H1 (cell line): ENCODE data around the gene TSR1. TPM values are rescaled to one million over a fixed set of nuclear protein-coding genes. Genes with fewer than 3 reads are reported as not detected.

Experiments
- CTCF ChIA-PET: fragments of 300-600 bp; sonication (Branson Sonifier 250); formaldehyde crosslinking; loops from one replicate; lab custom pipeline; 2021; ENCODE audit not compliant: partially characterized antibody; lab: Charles Lee
- POLR2A ChIA-PET: fragments of 300-600 bp; sonication (Branson Sonifier 250); formaldehyde crosslinking; loops from one replicate; lab custom pipeline; 2021; ENCODE audit warnings: inconsistent platforms; ENCODE audit not compliant: partially characterized antibody; lab: Charles Lee
- DNase-seq, 2 experiments: peaks; one replicate each; pipeline versions ENCODE4 v3.0.0 to v3.0.0-alpha.2; 2010 to 2022; ENCODE audit warnings: low spot score in 2 of 2, low read depth in 1 of 2, mixed read lengths in 1 of 2
- FAIRE-seq: peaks from 2 replicates; lab custom pipeline; 2011; peaks lifted over from hg19 to GRCh38; lab: Jason Lieb, UNC
- H2AFZ ChIP-seq: 2 replicates; pipeline ENCODE4 v1.8.1; 2012; ENCODE audit warnings: low read length, inconsistent platforms
- H2AK5ac ChIP-seq: 2 replicates; pipeline ENCODE4 v1.6.1; 2013; ENCODE audit warnings: low read depth, low read length
- H2BK120ac ChIP-seq: replicated peaks from 2 replicates; pipeline ENCODE3; 2013; ENCODE audit warnings: low read depth, low read length, inconsistent platforms
- H2BK12ac ChIP-seq: 2 replicates; pipeline ENCODE4 v1.6.1; 2013; ENCODE audit warnings: low read depth, low read length
- H2BK15ac ChIP-seq: 2 replicates; pipeline ENCODE4 v1.6.1; 2013; ENCODE audit warnings: low read length
- H2BK20ac ChIP-seq: 2 replicates; pipeline ENCODE4 v1.6.1; 2013; ENCODE audit warnings: low read length
- H2BK5ac ChIP-seq: 2 replicates; pipeline ENCODE4 v1.6.1; 2013; ENCODE audit warnings: low read depth, low read length
- H3K14ac ChIP-seq: 2 replicates; pipeline ENCODE4 v1.6.1; 2013; ENCODE audit warnings: inconsistent platforms; ENCODE audit not compliant: insufficient read length
- H3K18ac ChIP-seq: 2 replicates; pipeline ENCODE4 v1.6.1; 2013; ENCODE audit warnings: low read length; ENCODE audit errors: extremely low read depth
- H3K23ac ChIP-seq: 2 replicates; pipeline ENCODE4 v1.6.1; 2013; ENCODE audit warnings: inconsistent platforms; ENCODE audit not compliant: insufficient read length
- H3K23me2 ChIP-seq: 2 replicates; pipeline ENCODE4 v1.6.1; 2013; ENCODE audit warnings: low read depth, low read length
- H3K27ac ChIP-seq: 2 replicates; pipeline ENCODE4 v1.6.1; 2011; ENCODE audit warnings: low read depth, low read length, inconsistent platforms
- H3K27me3 ChIP-seq, 4 experiments: replicated peaks in 1 of 4; 1 replicate in 1 of 4; 2 replicates in 3 of 4; pipeline versions ENCODE4 v1.6.1 to v1.8.1; 2011 to 2013; ENCODE audit warnings: low read length in 3 of 4, mild to moderate bottlenecking in 3 of 4, inconsistent platforms in 2 of 4, mixed read lengths in 2 of 4, moderate library complexity in 1 of 4; ENCODE audit not compliant: control insufficient read depth in 3 of 4, insufficient read depth in 3 of 4; ENCODE audit errors: extremely low read depth in 1 of 4
- H3K36me3 ChIP-seq, 4 experiments: 2 replicates each; pipeline versions ENCODE4 v1.6.1 to v1.8.1; 2011 to 2013; ENCODE audit warnings: mild to moderate bottlenecking in 4 of 4, low read length in 3 of 4, moderate library complexity in 2 of 4, control low read depth in 1 of 4, inconsistent platforms in 1 of 4; ENCODE audit not compliant: insufficient read depth in 4 of 4, control insufficient read depth in 2 of 4
- H3K4ac ChIP-seq: replicated peaks from 2 replicates; pipeline ENCODE3; 2013; ENCODE audit warnings: low read length, low read depth, mixed read lengths, inconsistent platforms; ENCODE audit not compliant: insufficient read length
- H3K4me1 ChIP-seq, 4 experiments: replicated peaks in 1 of 4; 1 replicate in 1 of 4; 2 replicates in 3 of 4; pipeline versions ENCODE4 v1.6.1 to v1.8.1; 2011 to 2013; ENCODE audit warnings: low read length in 3 of 4, inconsistent platforms in 2 of 4, mixed read lengths in 1 of 4; ENCODE audit not compliant: insufficient read depth in 4 of 4, control insufficient read depth in 3 of 4
- H3K4me2 ChIP-seq, 2 experiments: 2 replicates each; pipeline versions ENCODE4 v1.6.1 to v1.8.1; 2011 to 2013; ENCODE audit warnings: low read depth in 2 of 2, low read length in 2 of 2, control low read depth in 1 of 2, inconsistent platforms in 1 of 2, mild to moderate bottlenecking in 1 of 2; ENCODE audit not compliant: insufficient read depth in 1 of 2
- H3K4me3 ChIP-seq, 4 experiments: fragments of 200-600, 300-600 bp in 1 of 4; sonication (generic), shearing (Covaris generic), sonication (Bioruptor Twin) in 1 of 4; 2 replicates each; pipeline versions ENCODE4 v1.5.1 to v1.8.1; 2011 to 2016; ENCODE audit warnings: low read length in 4 of 4, low read depth in 3 of 4, control low read depth in 2 of 4, inconsistent platforms in 2 of 4, mild to moderate bottlenecking in 2 of 4, mixed read lengths in 1 of 4, moderate library complexity in 1 of 4; ENCODE audit not compliant: insufficient read depth in 2 of 4; ENCODE audit errors: extremely low read depth in 1 of 4
- H3K56ac ChIP-seq: replicated peaks from 2 replicates; pipeline ENCODE3; 2013; ENCODE audit warnings: low read depth, mild to moderate bottlenecking, mixed read lengths, low read length, inconsistent platforms; ENCODE audit not compliant: insufficient read length
- H3K79me1 ChIP-seq: 2 replicates; pipeline ENCODE4 v1.6.1; 2013; ENCODE audit warnings: low read depth, low read length, control low read depth
- H3K79me2 ChIP-seq, 2 experiments: 2 replicates each; pipeline versions ENCODE4 v1.6.1 to v1.8.1; 2012 to 2013; ENCODE audit warnings: low read length in 2 of 2, mild to moderate bottlenecking in 2 of 2, inconsistent platforms in 1 of 2; ENCODE audit not compliant: insufficient read depth in 2 of 2, control insufficient read depth in 1 of 2
- H3K9ac ChIP-seq, 4 experiments: replicated peaks in 1 of 4; 1 replicate in 1 of 4; 2 replicates in 3 of 4; pipeline versions ENCODE4 v1.6.1 to v1.8.1; 2011 to 2013; ENCODE audit warnings: low read depth in 3 of 4, low read length in 3 of 4, control low read depth in 2 of 4, mild to moderate bottlenecking in 2 of 4, moderate library complexity in 2 of 4, inconsistent platforms in 1 of 4; ENCODE audit errors: extremely low read depth in 1 of 4
- H3K9me3 ChIP-seq, 2 experiments: 2 replicates each; pipeline versions ENCODE4 v1.6.1 to v1.8.1; 2012 to 2013; ENCODE audit warnings: mild to moderate bottlenecking in 2 of 2, moderate library complexity in 2 of 2, control low read depth in 1 of 2, inconsistent platforms in 1 of 2, low read depth in 1 of 2, low read length in 1 of 2, mixed read lengths in 1 of 2; ENCODE audit not compliant: insufficient read depth in 2 of 2
- H4K20me1 ChIP-seq, 2 experiments: replicated peaks in 1 of 2; 2 replicates each; pipeline versions ENCODE3 to v1.8.1; 2011 to 2013; ENCODE audit warnings: inconsistent platforms in 2 of 2, low read length in 2 of 2, mild to moderate bottlenecking in 1 of 2; ENCODE audit not compliant: insufficient read depth in 2 of 2, control insufficient read depth in 1 of 2
- H4K5ac ChIP-seq: 2 replicates; pipeline ENCODE4 v1.6.1; 2013; ENCODE audit warnings: low read length, low read depth, mixed read lengths, inconsistent platforms; ENCODE audit not compliant: insufficient read length
- H4K8ac ChIP-seq: 2 replicates; pipeline ENCODE4 v1.8.0; 2013; ENCODE audit warnings: mild to moderate bottlenecking, moderate library complexity, low read length, inconsistent platforms; ENCODE audit not compliant: insufficient read depth; ENCODE audit errors: extremely low read depth
- H4K91ac ChIP-seq: replicated peaks from 2 replicates; pipeline ENCODE3; 2013; ENCODE audit warnings: low read length, mixed read lengths, inconsistent platforms; ENCODE audit not compliant: insufficient read length
- ATF2 ChIP-seq: IDR thresholded peaks from 2 replicates; pipeline ENCODE4 v1.6.1; 2012; ENCODE audit warnings: low read length, inconsistent platforms
- CBX8 ChIP-seq: fragments of 300-800, 300-1000 bp; sonication (generic); IDR thresholded peaks from 2 replicates; pipeline ENCODE4 v1.7.1; 2016; ENCODE audit warnings: low read depth, low read length, borderline replicate concordance
- CHD1 ChIP-seq: IDR thresholded peaks from 2 replicates; pipeline ENCODE4 v1.6.1; 2012; ENCODE audit warnings: low read depth, low read length, improper control_type of control experiment
- CTBP2 ChIP-seq: IDR thresholded peaks from 2 replicates; pipeline ENCODE4 v1.7.0; 2011; ENCODE audit warnings: borderline replicate concordance, mild to moderate bottlenecking, moderate library complexity, mixed read lengths, low read length; ENCODE audit not compliant: insufficient read depth, insufficient read length
- FOSL1 ChIP-seq: IDR thresholded peaks from 2 replicates; pipeline ENCODE4 v1.6.1; 2011; ENCODE audit warnings: mild to moderate bottlenecking, low read depth, low read length, moderate library complexity; ENCODE audit not compliant: insufficient read depth
- JUN ChIP-seq: IDR thresholded peaks from 2 replicates; pipeline ENCODE4 v1.6.1; 2011; ENCODE audit warnings: low read depth, mild to moderate bottlenecking, improper control_type of control experiment, low read length
- PHF8 ChIP-seq: fragments of 200-600 bp; sonication (generic); conservative IDR thresholded peaks from 2 replicates; pipeline ENCODE4 v1.7.1; 2012; ENCODE audit warnings: low read depth, mild to moderate bottlenecking, inconsistent platforms, low read length, moderate library complexity
- RNF2 ChIP-seq: fragments of 200-900, 300-1000 bp; sonication (generic); IDR thresholded peaks from 2 replicates; pipeline ENCODE4 v1.7.1; 2016; ENCODE audit warnings: borderline replicate concordance, low read depth, mild to moderate bottlenecking, antibody characterized with exemption, low read length; ENCODE audit not compliant: poor library complexity, severe bottlenecking; ENCODE audit errors: missing control alignments
- TCF12 ChIP-seq: IDR thresholded peaks from 2 replicates; pipeline ENCODE4 v1.6.1; 2011; ENCODE audit warnings: low read depth, mild to moderate bottlenecking, low read length
- TEAD4 ChIP-seq: IDR thresholded peaks from 2 replicates; pipeline ENCODE4 v1.6.1; 2012; ENCODE audit warnings: low read depth, low read length, inconsistent platforms, mixed read lengths
- WGBS, 2 experiments: shearing (Covaris generic) in 1 of 2; methylation state at CpG; one replicate each; pipeline versions ENCODE4 v1.1.6 to v1.1.7; 2013 to 2015; ENCODE audit warnings: low lambda C conversion rate in 2 of 2, mixed read lengths in 2 of 2, inconsistent platforms in 1 of 2, low coverage in 1 of 2, missing lambda C conversion rate in 1 of 2; ENCODE audit not compliant: insufficient replicate concordance in 2 of 2, insufficient coverage in 1 of 2, insufficient read length in 1 of 2; ENCODE audit errors: extremely low coverage in 1 of 2, missing lambda C conversion rate in 1 of 2; 5-methylcytosine and 5-hydroxymethylcytosine counted together
- polyA plus RNA-seq, 7 experiments: library from polyadenylated mRNA; depleted of rRNA in 3 of 7; stranded (reverse) in 5 of 7; unstranded in 2 of 7; fragments of >200 nt in 5 of 7; fragments of 200-250 nt in 2 of 7; gene quantifications; 1 replicate in 5 of 7; 2 replicates in 1 of 7; 4 replicates in 1 of 7; pipeline versions ENCODE4 v1.2.1 to v1.2.3, GENCODE V29; 2011 to 2013; ENCODE audit warnings: missing spikeins in 2 of 7, mixed read lengths in 2 of 7
- total RNA-seq: library from RNA; stranded (reverse); fragmentation: NEBNext Ultra II Directional; extraction: Animal tissue kit (Norgen Biotek cat#: 25700); gene quantifications from 2 replicates; pipeline ENCODE4 v1.2.1, GENCODE V29; 2021

The TSR1 gene
- total and polyA plus RNA-seq, 2 of the 8 experiments (the other 6 are each of a cell fraction or from before 2014, with no cell fraction given): 14.5 to 69.7 TPM

GRCh38 chr17:2361010-2361760 is 24.9 kb upstream of the TSR1 start:
- H4K20me1 ChIP-seq: peaks cover 2 to 6% of the 10 kb centered on the region in 2 experiments
- no peak for TF ChIP-seq RNF2
- TF ChIP-seq PHF8: no peak
- TF ChIP-seq TCF12: no peak
- TF ChIP-seq CTBP2: no peak
- TF ChIP-seq CHD1: no peak
- TF ChIP-seq TEAD4: no peak
- TF ChIP-seq JUN: no peak
- TF ChIP-seq CBX8: no peak
- TF ChIP-seq ATF2: no peak
- no peak for TF ChIP-seq FOSL1

More at GRCh38 chr17:2361010-2361760, 24.9 kb upstream of the TSR1 start:
- no peak overlapping the region for H4K5ac ChIP-seq
- H3K9ac ChIP-seq: no peak overlapping the region
- peak overlapping the region; percentile 24; the same call in 1 of the 2 replicates for H2BK5ac ChIP-seq
- H2BK12ac ChIP-seq: no peak overlapping the region
- no peak overlapping the region for H3K14ac ChIP-seq
- 91% methylated on average over 21 of the region's 21 CpGs; no CpG with 5 or more reads in 1 of the 2 experiments for WGBS, 2 experiments
- ChIA-PET CTCF (interaction anchor here (1.1 to 6.8 kb wide), 9 partner anchors 8 to 116 kb away, joined by 3 to 55 read pairs (median 5); no protein-coding TSS in a partner anchor), POLR2A (interaction anchor here (0.7 to 2.1 kb wide), 8 partner anchors 9 to 55 kb away, joined by 3 to 13 read pairs (median 5); partner anchors contain the start of gene SGSM2)
- no peak overlapping the region for H2BK15ac ChIP-seq
- no peak overlapping the region for H3K27ac ChIP-seq
- H2AK5ac ChIP-seq: no peak overlapping the region
- H3K79me1 ChIP-seq: no peaks in the 10 kb centered on the region
- H3K79me2 ChIP-seq: no peaks in the 10 kb centered on the region
- H2BK20ac ChIP-seq: no peak overlapping the region
- DNase-seq (no peak), FAIRE-seq (no peak)
- H3K27me3 ChIP-seq: no peaks in the 10 kb centered on the region
- H4K8ac ChIP-seq: no peak overlapping the region
- H3K4me1 ChIP-seq: no peaks in the 10 kb centered on the region; a peak in 2 of 7 replicates
- no peak overlapping the region for H2AFZ ChIP-seq
- no peak overlapping the region for H3K56ac ChIP-seq
- no peak overlapping the region for H3K4me3 ChIP-seq
- H3K9me3 ChIP-seq: no peaks in the 10 kb centered on the region
- peaks cover 0 to 10% (median 6%) of the 10 kb centered on the region in 4 experiments; a peak in 4 of 8 replicates for H3K36me3 ChIP-seq
- no peak overlapping the region for H3K23ac ChIP-seq
- no peak overlapping the region for H2BK120ac ChIP-seq
- H3K23me2 ChIP-seq: no peaks in the 10 kb centered on the region
- H3K18ac ChIP-seq: no peak overlapping the region
- H4K91ac ChIP-seq: no peak overlapping the region
- no peak overlapping the region for H3K4ac ChIP-seq
- H3K4me2 ChIP-seq: no peak overlapping the region
